ENCODE results near the gene OPRL1. TPM values are rescaled to one million over a fixed set of nuclear protein-coding genes. Genes with fewer than 3 reads are reported as not detected.

Gene OPRL1
- total RNA-seq, 1 experiment from 2014 or later: 3.9 TPM

DNA sequence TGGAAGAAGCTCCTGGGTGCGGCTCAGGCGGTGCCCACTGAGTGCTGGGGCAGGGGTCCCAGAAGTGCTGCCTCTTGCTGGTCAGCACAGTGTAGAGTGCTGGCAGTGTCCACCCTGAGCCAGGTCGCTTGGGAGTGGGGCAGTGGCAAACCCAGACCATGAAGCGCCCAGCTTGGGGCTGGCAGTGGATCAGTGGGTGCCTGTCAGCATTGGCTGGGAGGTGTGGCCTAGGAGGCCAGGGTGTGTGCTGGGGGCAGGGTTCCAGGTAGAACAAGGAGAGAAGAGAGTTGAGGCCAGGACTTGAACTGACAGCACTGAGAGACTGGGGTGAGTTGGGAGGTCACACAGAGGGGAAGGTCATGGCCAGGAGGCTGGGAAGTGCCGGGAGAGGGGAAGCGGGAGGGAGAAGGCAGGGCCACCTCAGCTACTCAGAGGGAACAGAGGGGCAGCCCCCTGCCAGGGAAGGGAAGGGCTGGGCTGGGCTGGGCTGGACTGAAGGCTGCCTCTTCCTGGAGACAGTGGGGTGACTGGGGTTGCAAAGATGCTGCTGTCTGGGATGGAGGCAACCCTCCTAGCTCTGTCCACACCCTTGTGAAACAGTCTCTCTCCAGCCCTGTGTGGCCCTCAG is 12.8 kb upstream of the OPRL1 start:
- ATAC-seq: no peak
- H3K4me1 ChIP-seq (ENCODE audit: control insufficient read depth, insufficient read depth, low read length): peaks cover 31% of the 10 kb centered on the region
- ChIA-PET CTCF (interaction anchor here (1.1 kb wide), 1 partner anchor 13 kb away, joined by 3 read pairs; no protein-coding TSS in a partner anchor), POLR2A (no interaction called here)
- no peak overlapping the region for H3K4me3 ChIP-seq (ENCODE audit: low read depth in 2 of 2, low read length in 2 of 2)
- in situ Hi-C loops (cut with HindIII; ENCODE audit: low pct_unique_long_range_greater_than_20kb, low sequenced_read_pairs): no loop called here
- TF ChIP-seq TCF7L2 (IDR thresholded peaks at IDR 0.05; ENCODE audit: low read depth, low read length) (no peak), POLR2AphosphoS5 (IDR thresholded peaks at IDR 0.05; ENCODE audit: low read depth, low read length) (no peak), SIN3A (IDR thresholded peaks at IDR 0.05; ENCODE audit: borderline replicate concordance, insufficient read depth, low read depth, low read length) (no peak)
- TF ChIP-seq, protein P1, sequence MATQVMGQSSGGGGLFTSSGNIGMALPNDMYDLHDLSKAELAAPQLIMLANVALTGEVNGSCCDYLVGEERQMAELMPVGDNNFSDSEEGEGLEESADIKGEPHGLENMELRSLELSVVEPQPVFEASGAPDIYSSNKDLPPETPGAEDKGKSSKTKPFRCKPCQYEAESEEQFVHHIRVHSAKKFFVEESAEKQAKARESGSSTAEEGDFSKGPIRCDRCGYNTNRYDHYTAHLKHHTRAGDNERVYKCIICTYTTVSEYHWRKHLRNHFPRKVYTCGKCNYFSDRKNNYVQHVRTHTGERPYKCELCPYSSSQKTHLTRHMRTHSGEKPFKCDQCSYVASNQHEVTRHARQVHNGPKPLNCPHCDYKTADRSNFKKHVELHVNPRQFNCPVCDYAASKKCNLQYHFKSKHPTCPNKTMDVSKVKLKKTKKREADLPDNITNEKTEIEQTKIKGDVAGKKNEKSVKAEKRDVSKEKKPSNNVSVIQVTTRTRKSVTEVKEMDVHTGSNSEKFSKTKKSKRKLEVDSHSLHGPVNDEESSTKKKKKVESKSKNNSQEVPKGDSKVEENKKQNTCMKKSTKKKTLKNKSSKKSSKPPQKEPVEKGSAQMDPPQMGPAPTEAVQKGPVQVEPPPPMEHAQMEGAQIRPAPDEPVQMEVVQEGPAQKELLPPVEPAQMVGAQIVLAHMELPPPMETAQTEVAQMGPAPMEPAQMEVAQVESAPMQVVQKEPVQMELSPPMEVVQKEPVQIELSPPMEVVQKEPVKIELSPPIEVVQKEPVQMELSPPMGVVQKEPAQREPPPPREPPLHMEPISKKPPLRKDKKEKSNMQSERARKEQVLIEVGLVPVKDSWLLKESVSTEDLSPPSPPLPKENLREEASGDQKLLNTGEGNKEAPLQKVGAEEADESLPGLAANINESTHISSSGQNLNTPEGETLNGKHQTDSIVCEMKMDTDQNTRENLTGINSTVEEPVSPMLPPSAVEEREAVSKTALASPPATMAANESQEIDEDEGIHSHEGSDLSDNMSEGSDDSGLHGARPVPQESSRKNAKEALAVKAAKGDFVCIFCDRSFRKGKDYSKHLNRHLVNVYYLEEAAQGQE (IDR thresholded peaks at IDR 0.05; ENCODE audit: insufficient read depth in 1 of 2, low read depth in 2 of 2, low read length in 1 of 2): no peak
- TF ChIP-seq, protein P2, sequence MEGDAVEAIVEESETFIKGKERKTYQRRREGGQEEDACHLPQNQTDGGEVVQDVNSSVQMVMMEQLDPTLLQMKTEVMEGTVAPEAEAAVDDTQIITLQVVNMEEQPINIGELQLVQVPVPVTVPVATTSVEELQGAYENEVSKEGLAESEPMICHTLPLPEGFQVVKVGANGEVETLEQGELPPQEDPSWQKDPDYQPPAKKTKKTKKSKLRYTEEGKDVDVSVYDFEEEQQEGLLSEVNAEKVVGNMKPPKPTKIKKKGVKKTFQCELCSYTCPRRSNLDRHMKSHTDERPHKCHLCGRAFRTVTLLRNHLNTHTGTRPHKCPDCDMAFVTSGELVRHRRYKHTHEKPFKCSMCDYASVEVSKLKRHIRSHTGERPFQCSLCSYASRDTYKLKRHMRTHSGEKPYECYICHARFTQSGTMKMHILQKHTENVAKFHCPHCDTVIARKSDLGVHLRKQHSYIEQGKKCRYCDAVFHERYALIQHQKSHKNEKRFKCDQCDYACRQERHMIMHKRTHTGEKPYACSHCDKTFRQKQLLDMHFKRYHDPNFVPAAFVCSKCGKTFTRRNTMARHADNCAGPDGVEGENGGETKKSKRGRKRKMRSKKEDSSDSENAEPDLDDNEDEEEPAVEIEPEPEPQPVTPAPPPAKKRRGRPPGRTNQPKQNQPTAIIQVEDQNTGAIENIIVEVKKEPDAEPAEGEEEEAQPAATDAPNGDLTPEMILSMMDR (IDR thresholded peaks at IDR 0.05): no peak
- no TSS peak for BruUV-seq (replicated peaks)
- no peaks in the 10 kb centered on the region for H3K36me3 ChIP-seq (ENCODE audit: control insufficient read depth, insufficient read depth, low read length)
- no peak for DNase-seq (ENCODE audit: low read depth, low spot score)
- no peaks in the 10 kb centered on the region for H3K27me3 ChIP-seq (ENCODE audit: control insufficient read depth, insufficient read depth, low read length)
- intact Hi-C loops (cut with micrococcal nuclease; ENCODE audit: unreplicated experiment): no loop called here
- no peak overlapping the region for H3K27ac ChIP-seq (ENCODE audit: low read length)
- H3K9me3 ChIP-seq (ENCODE audit: control insufficient read depth, insufficient read depth, low read depth, low read length): no peaks in the 10 kb centered on the region

DNA sequence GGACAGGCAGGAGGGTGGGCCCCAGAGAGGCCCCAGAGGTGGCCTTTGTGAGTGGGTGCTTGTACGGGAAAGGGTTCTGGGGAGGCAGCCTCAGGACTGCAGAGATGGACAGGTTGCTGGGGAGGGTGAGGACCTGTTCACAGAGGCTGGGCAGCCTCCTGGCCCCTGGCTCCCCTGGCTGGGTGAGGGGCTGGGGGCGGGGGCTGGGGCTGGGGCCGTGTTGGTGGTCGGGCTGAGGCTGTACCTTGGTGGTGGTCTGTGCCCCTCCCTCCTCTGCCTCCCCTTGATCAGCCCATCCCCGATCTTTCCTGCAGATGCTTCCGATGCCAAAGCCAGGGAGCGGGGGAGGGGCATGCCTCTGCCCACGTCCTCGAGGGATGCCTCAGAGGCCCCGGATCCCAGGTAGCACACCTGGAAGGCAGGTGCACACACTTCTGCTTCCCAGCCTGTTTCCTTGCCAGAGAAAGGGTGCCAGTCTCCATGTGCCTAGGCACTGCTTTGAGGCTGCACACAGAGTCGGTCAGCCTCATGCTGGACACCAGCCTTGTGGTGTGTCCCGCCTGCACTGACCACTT is 12.1 kb upstream of the OPRL1 start:
- Histone ChIP-seq H3K27me3 (ENCODE audit: control insufficient read depth, insufficient read depth, low read length) (no peaks in the 10 kb centered on the region), H3K4me3 (ENCODE audit: low read depth in 2 of 2, low read length in 2 of 2) (no peak overlapping the region), H3K36me3 (ENCODE audit: control insufficient read depth, insufficient read depth, low read length) (no peaks in the 10 kb centered on the region), H3K27ac (ENCODE audit: low read length) (no peak overlapping the region), H3K4me1 (ENCODE audit: control insufficient read depth, insufficient read depth, low read length) (peaks cover 26% of the 10 kb centered on the region), H3K9me3 (ENCODE audit: control insufficient read depth, insufficient read depth, low read depth, low read length) (no peaks in the 10 kb centered on the region)
- intact Hi-C loops (cut with micrococcal nuclease; ENCODE audit: unreplicated experiment): no loop called here
- no TSS peak for BruUV-seq (replicated peaks)
- ChIA-PET POLR2A (no interaction called here), CTCF (no interaction called here)
- TF ChIP-seq, protein P2 (IDR thresholded peaks at IDR 0.05): no peak
- TF ChIP-seq SIN3A (IDR thresholded peaks at IDR 0.05; ENCODE audit: borderline replicate concordance, insufficient read depth, low read depth, low read length) (no peak), POLR2AphosphoS5 (IDR thresholded peaks at IDR 0.05; ENCODE audit: low read depth, low read length) (no peak), TCF7L2 (IDR thresholded peaks at IDR 0.05; ENCODE audit: low read depth, low read length) (no peak)
- in situ Hi-C loops (cut with HindIII; ENCODE audit: low pct_unique_long_range_greater_than_20kb, low sequenced_read_pairs): no loop called here
- ATAC-seq (no peak), DNase-seq (ENCODE audit: low read depth, low spot score) (no peak)

Measured in Panc1 (cell line).